ENCODE data around the gene SPEF1. TPM values are rescaled to one million over a fixed set of nuclear protein-coding genes. Genes with fewer than 3 reads are reported as not detected.

SPEF1 gene
- total and polyA plus RNA-seq, 2 of the 4 experiments (the other 2 are of a cell fraction) = 0.15 TPM; not detected in 1

- Histone ChIP-seq H4K20me1 (ENCODE audit: insufficient read depth, low read length) (no peaks in the 10 kb centered on the region), H3K9me1 (ENCODE audit: insufficient read depth, low read length) (0 out of 2 replicates have a peak, but pooled peaks cover 2% of the 10 kb centered on the region), H3K27ac (ENCODE audit: insufficient read depth, low read length) (no peak overlapping the region), H4K8ac (ENCODE audit: low read depth in 2 of 2, low read length in 2 of 2) (no peak overlapping the region), H3K4me2 (ENCODE audit: low read depth, low read length) (no peak overlapping the region), H3K56ac (ENCODE audit: extremely low read depth, insufficient read depth, low read length) (no peak overlapping the region), H2AK5ac (ENCODE audit: low read depth, low read length) (no peak overlapping the region), H2AK9ac (replicated peaks; ENCODE audit: low read depth, low read length, poor library complexity) (no peak overlapping the region), H3K36me3 (ENCODE audit: control insufficient read depth, insufficient read depth, low read length) (no peaks in the 10 kb centered on the region), H2BK120ac (ENCODE audit: low read depth, low read length) (no peak overlapping the region), H2BK20ac (ENCODE audit: low read depth, low read length) (no peak overlapping the region), H3K14ac (replicated peaks; ENCODE audit: low read depth, low read length) (no peak overlapping the region), H3K4me1 (ENCODE audit: control insufficient read depth, insufficient read depth, low read length) (no peaks in the 10 kb centered on the region), H2BK5ac (ENCODE audit: low read depth, low read length, poor library complexity, severe bottlenecking) (no peak overlapping the region), H2BK15ac (ENCODE audit: low read depth, low read length) (no peak overlapping the region), H2AFZ (replicated peaks; ENCODE audit: low read length, poor library complexity) (no peak overlapping the region), H3K9me3 (ENCODE audit: control insufficient read depth, insufficient read depth, low read length) (no peaks in the 10 kb centered on the region), H4K5ac (ENCODE audit: low read depth, low read length) (no peak overlapping the region), H4K91ac (ENCODE audit: insufficient read depth, low read depth, low read length) (no peak overlapping the region), H3K79me1 (ENCODE audit: low read depth in 1 of 2, low read length in 2 of 2) (no peaks in the 10 kb centered on the region), H3K18ac (ENCODE audit: low read depth, low read length) (no peak overlapping the region), H3K9ac (ENCODE audit: low read depth, low read length) (no peak overlapping the region), H3K27me3 (ENCODE audit: control insufficient read depth, insufficient read depth, low read length) (peaks cover 64% of the 10 kb centered on the region), H3K4me3 (ENCODE audit: insufficient read depth, low read depth, low read length) (no peak overlapping the region), H3K23ac (ENCODE audit: low read depth, low read length) (no peak overlapping the region), H3K4ac (ENCODE audit: low read depth, low read length) (no peak overlapping the region)
- BruUV-seq (replicated peaks) = no TSS peak
- CTCF ChIA-PET = no interaction called here
- TF ChIP-seq MAFK (IDR thresholded peaks at IDR 0.05; ENCODE audit: low read depth, low read length) = no peak
- TF ChIP-seq CHD1 (IDR thresholded peaks at IDR 0.05; ENCODE audit: low read depth, low read length) = no peak
- no peak for TF ChIP-seq CTCF (conservative IDR thresholded peaks at IDR 0.05; ENCODE audit: low read depth, low read length)
- no peak for TF ChIP-seq MAZ (IDR thresholded peaks at IDR 0.05; ENCODE audit: borderline replicate concordance, low read depth, low read length)
- TF ChIP-seq ELK1 (IDR thresholded peaks at IDR 0.05; ENCODE audit: borderline replicate concordance, low read depth, low read length) = no peak
- TF ChIP-seq FOS (IDR thresholded peaks at IDR 0.05; ENCODE audit: low read depth, low read length) = no peak
- TF ChIP-seq RFX5 (IDR thresholded peaks at IDR 0.05; ENCODE audit: low read depth, low read length) = no peak
- no peak for TF ChIP-seq NFE2L2 (IDR thresholded peaks at IDR 0.05; ENCODE audit: low read depth, low read length)
- no peak for DNase-seq
- 81% methylated on average over 5 of the region's 12 CpGs; no CpG with 5 or more reads in 1 of the 2 experiments for WGBS, 2 experiments (ENCODE audit: extremely low coverage in 2 of 2, insufficient read length in 1 of 2)
- dilution Hi-C loops (cut with HindIII; ENCODE audit: low sequenced_read_pairs, unreplicated experiment) (no loop called here), in situ Hi-C loops (cut with MboI; ENCODE audit: low sequenced_read_pairs) (no loop called here), intact Hi-C loops (cut with micrococcal nuclease) (no loop called here)
- no peak for ATAC-seq (ENCODE audit: low read depth)
- POLR2A ChIA-PET (ENCODE audit: unreplicated experiment) = no interaction called here
These were observed 47.0 kb downstream of the SPEF1 start for GRCh38 chr20:3734111-3734843.

All from IMR-90 (cell line).